ENCODE results near the gene STAT4.

DNA sequence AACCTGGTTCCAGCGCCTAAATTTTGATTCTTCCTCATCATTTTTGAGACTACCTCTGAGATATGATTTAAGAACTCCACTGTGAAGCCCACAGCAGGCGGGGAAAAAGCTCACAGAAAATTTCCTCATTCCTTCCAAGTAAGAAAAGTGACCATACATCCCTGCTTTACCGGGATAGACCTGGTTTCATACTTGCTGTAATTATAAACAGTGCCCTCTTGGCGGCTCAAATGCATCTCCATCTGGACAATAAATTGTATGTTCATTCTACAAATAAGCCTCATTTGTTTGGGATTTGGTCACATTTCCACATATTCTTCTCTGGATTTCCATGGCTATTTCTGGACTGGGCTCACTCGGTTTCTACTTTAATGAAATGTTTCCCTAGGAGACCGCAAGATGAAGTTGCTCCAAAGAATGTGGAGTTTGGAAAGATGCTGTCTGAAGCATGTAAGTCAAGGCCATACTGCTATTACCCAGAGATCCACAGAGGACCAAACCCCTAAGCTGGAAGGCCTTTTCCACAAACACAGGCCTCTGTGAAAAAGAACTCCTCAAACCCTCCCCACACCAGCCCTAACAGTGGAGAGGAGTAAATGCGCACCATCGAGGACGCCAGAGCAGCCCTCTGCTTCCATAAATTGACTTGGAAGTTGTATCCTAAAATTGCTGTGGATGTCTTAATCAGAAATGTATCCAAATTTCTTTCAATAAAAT, 150.7 kb downstream of the STAT4 start:
- TF ChIP-seq, protein P1, sequence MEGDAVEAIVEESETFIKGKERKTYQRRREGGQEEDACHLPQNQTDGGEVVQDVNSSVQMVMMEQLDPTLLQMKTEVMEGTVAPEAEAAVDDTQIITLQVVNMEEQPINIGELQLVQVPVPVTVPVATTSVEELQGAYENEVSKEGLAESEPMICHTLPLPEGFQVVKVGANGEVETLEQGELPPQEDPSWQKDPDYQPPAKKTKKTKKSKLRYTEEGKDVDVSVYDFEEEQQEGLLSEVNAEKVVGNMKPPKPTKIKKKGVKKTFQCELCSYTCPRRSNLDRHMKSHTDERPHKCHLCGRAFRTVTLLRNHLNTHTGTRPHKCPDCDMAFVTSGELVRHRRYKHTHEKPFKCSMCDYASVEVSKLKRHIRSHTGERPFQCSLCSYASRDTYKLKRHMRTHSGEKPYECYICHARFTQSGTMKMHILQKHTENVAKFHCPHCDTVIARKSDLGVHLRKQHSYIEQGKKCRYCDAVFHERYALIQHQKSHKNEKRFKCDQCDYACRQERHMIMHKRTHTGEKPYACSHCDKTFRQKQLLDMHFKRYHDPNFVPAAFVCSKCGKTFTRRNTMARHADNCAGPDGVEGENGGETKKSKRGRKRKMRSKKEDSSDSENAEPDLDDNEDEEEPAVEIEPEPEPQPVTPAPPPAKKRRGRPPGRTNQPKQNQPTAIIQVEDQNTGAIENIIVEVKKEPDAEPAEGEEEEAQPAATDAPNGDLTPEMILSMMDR (IDR thresholded peaks at IDR 0.05; ENCODE audit: low read depth, low read length, poor library complexity, severe bottlenecking) = no peak
- TF ChIP-seq EZH2phosphoT487 (IDR thresholded peaks at IDR 0.05; ENCODE audit: borderline replicate concordance, low read length) = no peak
